Panc1 (cell line): Measurements from ENCODE around the gene SPATA31E1. TPM values are rescaled to one million over a fixed set of nuclear protein-coding genes. Genes with fewer than 3 reads are reported as not detected.

Experiments used
- ATAC-seq: fragments of 200-7000 bp; cut with Tn5 transposase; 2 replicates; pipeline ENCODE4 v1.9.1; 2020; ENCODE audit warnings: mild to moderate bottlenecking, moderate library complexity
- BruUV-seq: library from RNA; stranded (reverse); fragments of 400-500 nt; replicated peaks from 2 replicates; lab custom pipeline; 2021; lab: Mats Ljungman, UMichigan
- CTCF ChIA-PET: fragments of 300-600 bp; sonication (Branson Sonifier 250); formaldehyde crosslinking; loops from one replicate; lab custom pipeline; 2022; ENCODE audit warnings: antibody characterized with exemption; lab: Charles Lee
- POLR2A ChIA-PET: fragments of 300-600 bp; sonication (Branson Sonifier 250); formaldehyde crosslinking; loops from one replicate; lab custom pipeline; 2022; ENCODE audit warnings: antibody characterized with exemption; lab: Charles Lee
- DNase-seq: peaks from one replicate; pipeline ENCODE4 v3.0.0-alpha.2; 2010; ENCODE audit warnings: low read depth, low spot score
- H3K27ac ChIP-seq: 2 replicates; pipeline ENCODE4 v1.5.1; 2011; ENCODE audit warnings: mild to moderate bottlenecking, low read length, inconsistent platforms
- H3K27me3 ChIP-seq: fragments of 200-500 bp; sonication (Bioruptor generic); 2 replicates; pipeline ENCODE4 v1.6.0; 2014; ENCODE audit warnings: low read length, inconsistent platforms; ENCODE audit not compliant: control insufficient read depth, insufficient read depth
- H3K36me3 ChIP-seq: fragments of 200-500 bp; sonication (Bioruptor generic); 2 replicates; pipeline ENCODE4 v1.5.1; 2014; ENCODE audit warnings: inconsistent platforms, mild to moderate bottlenecking, low read length, moderate library complexity; ENCODE audit not compliant: control insufficient read depth, insufficient read depth
- H3K4me1 ChIP-seq: 2 replicates; pipeline ENCODE4 v1.5.1; 2011; ENCODE audit warnings: inconsistent platforms, mild to moderate bottlenecking, low read length, moderate library complexity; ENCODE audit not compliant: control insufficient read depth, insufficient read depth
- H3K4me3 ChIP-seq, 2 experiments: 2 replicates each; pipeline ENCODE4 v1.5.1; 2011 to 2012; ENCODE audit warnings: low read depth in 2 of 2, low read length in 2 of 2, mild to moderate bottlenecking in 2 of 2, inconsistent platforms in 1 of 2, moderate library complexity in 1 of 2
- H3K9me3 ChIP-seq: fragments of 200-500 bp; sonication (Bioruptor generic); 2 replicates; pipeline ENCODE4 v1.5.1; 2014; ENCODE audit warnings: low read depth, mild to moderate bottlenecking, inconsistent platforms, low read length, moderate library complexity; ENCODE audit not compliant: control insufficient read depth, insufficient read depth
- CTCF ChIP-seq: fragments of 450-650 bp; IDR thresholded peaks from 2 replicates; pipeline ENCODE4 v1.5.1; 2017; ENCODE audit warnings: mild to moderate bottlenecking
- POLR2AphosphoS5 ChIP-seq: IDR thresholded peaks from 2 replicates; pipeline ENCODE4 v1.6.1; 2012; ENCODE audit warnings: mild to moderate bottlenecking, low read depth, low read length, moderate library complexity
- REST ChIP-seq, 2 experiments: IDR thresholded peaks; 2 replicates each; pipeline ENCODE4 v1.6.1; 2011 to 2012; ENCODE audit warnings: low read depth in 2 of 2, control low read depth in 1 of 2, low read length in 1 of 2, mild to moderate bottlenecking in 1 of 2, moderate library complexity in 1 of 2; ENCODE audit not compliant: insufficient read depth in 1 of 2
- SIN3A ChIP-seq: IDR thresholded peaks from 2 replicates; pipeline ENCODE4 v1.6.1; 2012; ENCODE audit warnings: low read depth, mild to moderate bottlenecking, low read length, moderate library complexity, borderline replicate concordance; ENCODE audit not compliant: insufficient read depth
- TCF7L2 ChIP-seq: IDR thresholded peaks from 2 replicates; pipeline ENCODE4 v1.6.1; 2011; ENCODE audit warnings: mild to moderate bottlenecking, low read depth, low read length, inconsistent platforms
- in situ Hi-C: cut with HindIII; loops from 2 replicates; pipeline ENCODE4 v1.10.0; 2016; ENCODE audit warnings: low sequenced_read_pairs, low pct_unique_long_range_greater_than_20kb
- intact Hi-C: fragments of 100-400 bp; cut with micrococcal nuclease; formaldehyde crosslinking; loops from one replicate; pipeline ENCODE4 v1.10.0; 2022; ENCODE audit not compliant: unreplicated experiment
- total RNA-seq: library from RNA; stranded (reverse); gene quantifications from one replicate; pipeline ENCODE4 v1.2.1, GENCODE V29; 2021; ENCODE audit not compliant: unreplicated experiment

The SPATA31E1 gene
- total RNA-seq, 1 experiment from 2014 or later: not detected

GRCh38 chr9:87889065-87889881, 6.6 kb downstream of the SPATA31E1 start:
- DNase-seq: no peak
- ATAC-seq: no peak
- no peaks in the 10 kb centered on the region for H3K36me3 ChIP-seq
- TF ChIP-seq REST (IDR thresholded peaks at IDR 0.05; ENCODE audit: insufficient read depth in 1 of 2, low read depth in 2 of 2, low read length in 1 of 2): no peak
- TF ChIP-seq POLR2AphosphoS5: no peak
- TF ChIP-seq SIN3A: no peak
- no peak for TF ChIP-seq CTCF
- no peak for TF ChIP-seq TCF7L2
- in situ Hi-C loops (no loop called here), intact Hi-C loops (no loop called here)
- no peaks in the 10 kb centered on the region for H3K4me1 ChIP-seq
- no peaks in the 10 kb centered on the region for H3K9me3 ChIP-seq
- no TSS peak for BruUV-seq
- H3K4me3 ChIP-seq: no peak overlapping the region
- no peak overlapping the region for H3K27ac ChIP-seq
- no peaks in the 10 kb centered on the region for H3K27me3 ChIP-seq
- ChIA-PET CTCF (no interaction called here), POLR2A (no interaction called here)

GRCh38 chr9:87889882-87890252, 7.2 kb downstream of the SPATA31E1 start:
- no peak for DNase-seq
- ATAC-seq: no peak
- Histone ChIP-seq H3K27ac (no peak overlapping the region), H3K9me3 (no peaks in the 10 kb centered on the region), H3K27me3 (no peaks in the 10 kb centered on the region), H3K4me3 (no peak overlapping the region), H3K4me1 (no peaks in the 10 kb centered on the region), H3K36me3 (no peaks in the 10 kb centered on the region)
- in situ Hi-C loops (no loop called here), intact Hi-C loops (no loop called here)
- ChIA-PET CTCF (no interaction called here), POLR2A (no interaction called here)
- TF ChIP-seq CTCF: no peak
- no peak for TF ChIP-seq REST (IDR thresholded peaks at IDR 0.05; ENCODE audit: insufficient read depth in 1 of 2, low read depth in 2 of 2, low read length in 1 of 2)
- TF ChIP-seq TCF7L2: no peak
- TF ChIP-seq SIN3A: no peak
- no peak for TF ChIP-seq POLR2AphosphoS5
- no TSS peak for BruUV-seq
